K562 (cell line): ENCODE data around the gene EPGN. TPM values are rescaled to one million over a fixed set of nuclear protein-coding genes. Genes with fewer than 3 reads are reported as not detected.

Source experiments
- CTBP1 ChIP-seq: fragments of 450-650 bp; IDR thresholded peaks from 2 replicates; pipeline ENCODE4 v1.6.1; 2016; ENCODE audit warnings: borderline replicate concordance
- FOXA3 ChIP-seq, 2 experiments: fragments of 450-650 bp in 1 of 2; sonication (generic) in 1 of 2; formaldehyde crosslinking; IDR thresholded peaks in 1 of 2; conservative IDR thresholded peaks in 1 of 2; 2 replicates each; pipeline versions ENCODE4 v1.4.0 to v1.8.0; 2020 to 2022; ENCODE audit warnings: mild to moderate bottlenecking in 2 of 2, missing genetic modification reagents in 1 of 2
- FOXJ3 ChIP-seq: sonication (generic); formaldehyde crosslinking; IDR thresholded peaks from 2 replicates; pipeline ENCODE4 v1.4.0; 2020; ENCODE audit warnings: mild to moderate bottlenecking, missing genetic modification reagents
- HNRNPUL1 ChIP-seq: fragments of 200-400 bp; formaldehyde crosslinking; IDR thresholded peaks from 2 replicates; pipeline ENCODE4 v1.6.1; 2017; ENCODE audit warnings: low read length
- MEF2D ChIP-seq: conservative IDR thresholded peaks from 2 replicates; pipeline ENCODE4 v1.6.1; 2016; ENCODE audit warnings: low read depth, missing genetic modification characterization, missing compliant biosample characterization
- PRPF4 ChIP-seq: fragments of 200-400 bp; formaldehyde crosslinking; IDR thresholded peaks from one replicate; pipeline ENCODE4 v1.6.1; 2017; ENCODE audit warnings: low read length, low read depth, mild to moderate bottlenecking; ENCODE audit not compliant: insufficient read depth, poor library complexity, severe bottlenecking
- RBM17 ChIP-seq: fragments of 200-400 bp; formaldehyde crosslinking; IDR thresholded peaks from 2 replicates; pipeline ENCODE4 v1.6.1; 2017; ENCODE audit warnings: low read depth, mild to moderate bottlenecking, low read length, borderline replicate concordance
- RBM22 ChIP-seq: fragments of 200-400 bp; formaldehyde crosslinking; IDR thresholded peaks from 2 replicates; pipeline ENCODE4 v1.6.1; 2018; ENCODE audit warnings: low read length, low read depth; ENCODE audit not compliant: poor library complexity, severe bottlenecking
- SREBF1 ChIP-seq: fragments of 150-350 bp; IDR thresholded peaks from 2 replicates; pipeline ENCODE4 v1.6.1; 2014; ENCODE audit warnings: antibody characterized with exemption, low read depth, low read length, borderline replicate concordance
- SRF ChIP-seq, 2 experiments: fragments of 250-450, 450-650 bp in 1 of 2; sonication (Bioruptor Pico) in 1 of 2; sonication (generic) in 1 of 2; formaldehyde crosslinking; IDR thresholded peaks; 2 replicates each; pipeline versions ENCODE4 v1.5.0 to v1.5.1; 2020 to 2022; ENCODE audit warnings: mild to moderate bottlenecking in 1 of 2, missing genetic modification reagents in 1 of 2
- SUPT5H ChIP-seq: fragments of 450-650 bp; IDR thresholded peaks from 2 replicates; pipeline ENCODE4 v1.6.1; 2016
- TCF3 ChIP-seq: sonication (generic); formaldehyde crosslinking; IDR thresholded peaks from 2 replicates; pipeline ENCODE4 v1.4.0; 2020; ENCODE audit warnings: mild to moderate bottlenecking, missing genetic modification reagents
- polyA plus RNA-seq, 8 experiments: library from polyadenylated mRNA; depleted of rRNA in 4 of 8; stranded (reverse) in 5 of 8; unstranded in 3 of 8; fragments of >200 nt; fragmentation: Nextera tagmentation in 2 of 8; fragmentation: Illumina TruSeq in 1 of 8; extraction: Ambion mirVana in 2 of 8; extraction: Trizol in 1 of 8; gene quantifications; 2 replicates each; pipeline versions ENCODE4 v1.2.1 to v1.2.3, GENCODE V29; 2011 to 2014; ENCODE audit warnings: inconsistent platforms in 1 of 8, missing spikeins in 1 of 8
- total RNA-seq, 7 experiments: library from RNA; depleted of rRNA in 6 of 7; stranded (reverse); fragments of >200 nt in 6 of 7; fragmentation: Illumina TruSeq in 2 of 7; extraction: Trizol in 2 of 7; gene quantifications; 2 replicates each; pipeline versions ENCODE4 v1.2.1 to v1.2.3, GENCODE V29; 2011 to 2021; ENCODE audit warnings: low replicate concordance in 1 of 7
- TF ChIP-seq, protein P1 (sequence below): sonication (generic); formaldehyde crosslinking; IDR thresholded peaks from 2 replicates; pipeline ENCODE4 v1.8.0; 2022; ENCODE audit warnings: mild to moderate bottlenecking, missing genetic modification reagents
- TF ChIP-seq, protein P2 (sequence below): fragments of 250-450 bp; sonication (Bioruptor Pico); IDR thresholded peaks from 2 replicates; pipeline ENCODE4 v1.8.0; 2022; ENCODE audit warnings: moderate library complexity, mild to moderate bottlenecking, inconsistent platforms
- TF ChIP-seq, protein P3 (sequence below): fragments of 450-650 bp; formaldehyde crosslinking; IDR thresholded peaks from 2 replicates; pipeline ENCODE4 v1.4.0; 2020; ENCODE audit warnings: mild to moderate bottlenecking, moderate library complexity
- TF ChIP-seq, protein P4 (sequence below): fragments of 450-650 bp; formaldehyde crosslinking; IDR thresholded peaks from 2 replicates; pipeline ENCODE4 v1.4.0; 2020; ENCODE audit warnings: mild to moderate bottlenecking, moderate library complexity
- TF ChIP-seq, protein P5 (sequence below): fragments of 200-800 bp; sonication (Bioruptor generic); IDR thresholded peaks from 2 replicates; pipeline ENCODE4 v1.6.1; 2017; ENCODE audit warnings: missing genetic modification characterization, missing compliant biosample characterization

The EPGN gene
- total and polyA plus RNA-seq, 9 of the 15 experiments (the other 6 are each of a cell fraction or from before 2014, with no cell fraction given): 0.10 to 0.56 TPM; not detected in 7

DNA sequence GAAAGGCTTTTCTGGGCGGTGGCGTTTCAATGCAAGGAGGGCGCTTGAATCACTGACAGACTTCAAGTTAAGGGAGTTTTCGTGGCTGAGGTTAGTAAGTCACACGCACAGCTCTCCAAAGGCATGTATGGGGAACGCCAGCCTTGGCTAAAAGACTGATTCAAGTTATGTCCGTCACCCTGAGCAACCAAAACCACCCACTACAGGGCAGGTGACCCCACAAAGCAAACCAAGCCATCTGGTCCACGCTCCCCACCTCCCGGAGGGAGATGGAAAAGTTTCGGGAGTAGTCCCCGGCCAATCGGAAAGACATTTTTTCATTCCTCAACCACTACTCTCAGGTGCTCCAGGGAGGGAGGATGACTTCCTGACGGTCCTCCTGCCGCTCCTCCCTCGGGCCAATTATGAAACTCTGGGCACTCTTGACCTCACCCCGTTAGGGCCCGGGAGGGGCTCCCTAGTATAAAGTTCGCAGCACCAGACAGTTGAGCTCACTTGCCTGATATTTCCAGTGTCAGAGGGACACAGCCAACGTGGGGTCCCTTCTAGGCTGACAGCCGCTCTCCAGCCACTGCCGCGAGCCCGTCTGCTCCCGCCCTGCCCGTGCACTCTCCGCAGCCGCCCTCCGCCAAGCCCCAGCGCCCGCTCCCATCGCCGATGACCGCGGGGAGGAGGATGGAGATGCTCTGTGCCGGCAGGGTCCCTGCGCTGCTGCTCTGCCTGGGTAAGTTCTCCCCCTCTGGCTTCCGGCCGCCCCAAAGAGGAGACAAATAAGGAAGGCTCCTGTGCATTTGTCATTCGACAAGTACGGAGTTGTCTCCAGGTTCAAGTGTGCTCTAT, 56.6 kb downstream of the EPGN start, which contains the start of gene EREG (continued):
- peak; percentile 51 for TF ChIP-seq RBM22
- no peak for TF ChIP-seq RBM17
- TF ChIP-seq, protein P1, sequence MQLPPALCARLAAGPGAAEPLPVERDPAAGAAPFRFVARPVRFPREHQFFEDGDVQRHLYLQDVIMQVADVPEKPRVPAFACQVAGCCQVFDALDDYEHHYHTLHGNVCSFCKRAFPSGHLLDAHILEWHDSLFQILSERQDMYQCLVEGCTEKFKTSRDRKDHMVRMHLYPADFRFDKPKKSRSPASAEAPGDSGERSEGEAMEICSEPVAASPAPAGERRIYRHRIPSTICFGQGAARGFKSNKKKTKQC (CRISPR knock-in tag): no peak
- peak in 1 of 2 experiments; percentile 21; a peak in 1 of 4 replicates for TF ChIP-seq FOXA3 (CRISPR knock-in tag; conservative IDR thresholded peaks at IDR 0.05 in 1 of 2, IDR thresholded peaks at IDR 0.05 in 1 of 2)
- TF ChIP-seq, protein P2, sequence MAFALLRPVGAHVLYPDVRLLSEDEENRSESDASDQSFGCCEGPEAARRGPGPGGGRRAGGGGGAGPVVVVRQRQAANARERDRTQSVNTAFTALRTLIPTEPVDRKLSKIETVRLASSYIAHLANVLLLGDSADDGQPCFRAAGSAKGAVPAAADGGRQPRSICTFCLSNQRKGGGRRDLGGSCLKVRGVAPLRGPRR (CRISPR knock-in tag): no peak
- TF ChIP-seq, protein P3, sequence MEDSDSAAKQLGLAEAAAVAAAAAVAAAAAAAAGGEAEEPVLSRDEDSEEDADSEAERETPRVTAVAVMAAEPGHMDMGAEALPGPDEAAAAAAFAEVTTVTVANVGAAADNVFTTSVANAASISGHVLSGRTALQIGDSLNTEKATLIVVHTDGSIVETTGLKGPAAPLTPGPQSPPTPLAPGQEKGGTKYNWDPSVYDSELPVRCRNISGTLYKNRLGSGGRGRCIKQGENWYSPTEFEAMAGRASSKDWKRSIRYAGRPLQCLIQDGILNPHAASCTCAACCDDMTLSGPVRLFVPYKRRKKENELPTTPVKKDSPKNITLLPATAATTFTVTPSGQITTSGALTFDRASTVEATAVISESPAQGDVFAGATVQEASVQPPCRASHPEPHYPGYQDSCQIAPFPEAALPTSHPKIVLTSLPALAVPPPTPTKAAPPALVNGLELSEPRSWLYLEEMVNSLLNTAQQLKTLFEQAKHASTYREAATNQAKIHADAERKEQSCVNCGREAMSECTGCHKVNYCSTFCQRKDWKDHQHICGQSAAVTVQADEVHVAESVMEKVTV: no peak
- no peak for TF ChIP-seq FOXJ3 (CRISPR knock-in tag)
- no peak for TF ChIP-seq SREBF1
- TF ChIP-seq CTBP1: peak; percentile 83
- 0 out of 2 replicates have a peak, but pooled peaks have one; percentile 7 for TF ChIP-seq TCF3 (CRISPR knock-in tag)
- no peak for TF ChIP-seq HNRNPUL1
- TF ChIP-seq, protein P4, sequence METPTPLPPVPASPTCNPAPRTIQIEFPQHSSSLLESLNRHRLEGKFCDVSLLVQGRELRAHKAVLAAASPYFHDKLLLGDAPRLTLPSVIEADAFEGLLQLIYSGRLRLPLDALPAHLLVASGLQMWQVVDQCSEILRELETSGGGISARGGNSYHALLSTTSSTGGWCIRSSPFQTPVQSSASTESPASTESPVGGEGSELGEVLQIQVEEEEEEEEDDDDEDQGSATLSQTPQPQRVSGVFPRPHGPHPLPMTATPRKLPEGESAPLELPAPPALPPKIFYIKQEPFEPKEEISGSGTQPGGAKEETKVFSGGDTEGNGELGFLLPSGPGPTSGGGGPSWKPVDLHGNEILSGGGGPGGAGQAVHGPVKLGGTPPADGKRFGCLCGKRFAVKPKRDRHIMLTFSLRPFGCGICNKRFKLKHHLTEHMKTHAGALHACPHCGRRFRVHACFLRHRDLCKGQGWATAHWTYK: no peak
- peak in 1 of 2 experiments; percentile 52; a peak in 1 of 4 replicates for TF ChIP-seq SRF (CRISPR knock-in tag; IDR thresholded peaks at IDR 0.05)
- peak; percentile 37; the same call in 1 of the 2 replicates for TF ChIP-seq SUPT5H
- no peak for TF ChIP-seq PRPF4
- no peak for TF ChIP-seq MEF2D (tag)
- TF ChIP-seq, protein P5, sequence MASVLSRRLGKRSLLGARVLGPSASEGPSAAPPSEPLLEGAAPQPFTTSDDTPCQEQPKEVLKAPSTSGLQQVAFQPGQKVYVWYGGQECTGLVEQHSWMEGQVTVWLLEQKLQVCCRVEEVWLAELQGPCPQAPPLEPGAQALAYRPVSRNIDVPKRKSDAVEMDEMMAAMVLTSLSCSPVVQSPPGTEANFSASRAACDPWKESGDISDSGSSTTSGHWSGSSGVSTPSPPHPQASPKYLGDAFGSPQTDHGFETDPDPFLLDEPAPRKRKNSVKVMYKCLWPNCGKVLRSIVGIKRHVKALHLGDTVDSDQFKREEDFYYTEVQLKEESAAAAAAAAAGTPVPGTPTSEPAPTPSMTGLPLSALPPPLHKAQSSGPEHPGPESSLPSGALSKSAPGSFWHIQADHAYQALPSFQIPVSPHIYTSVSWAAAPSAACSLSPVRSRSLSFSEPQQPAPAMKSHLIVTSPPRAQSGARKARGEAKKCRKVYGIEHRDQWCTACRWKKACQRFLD: no peak
